ENCODE data around the gene PAFAH2. TPM values are rescaled to one million over a fixed set of nuclear protein-coding genes. Genes with fewer than 3 reads are reported as not detected.

The PAFAH2 gene
- polyA plus RNA-seq, 1 experiment = 11.8 TPM

- Histone ChIP-seq H3K4me3 (ENCODE audit: low read depth, low read length) (no peak overlapping the region), H3K27ac (ENCODE audit: low read depth, low read length) (no peak overlapping the region), H3K27me3 (ENCODE audit: control insufficient read depth, insufficient read depth, low read length) (no peaks in the 10 kb centered on the region), H3K9me3 (ENCODE audit: control insufficient read depth, insufficient read depth, low read length) (no peaks in the 10 kb centered on the region)
- no peak for TF ChIP-seq CTCF (IDR thresholded peaks at IDR 0.05; ENCODE audit: low read depth, low read length)
- DNase-seq (ENCODE audit: low read depth, low spot score) = no peak
- CTCF ChIA-PET = no interaction called here
- POLR2A ChIA-PET = no interaction called here
These were observed 18.7 kb downstream of the PAFAH2 start for GRCh38 chr1:25979210-25979609.

GRCh38 chr1:25978403-25978802, 19.5 kb downstream of the PAFAH2 start:
- CTCF ChIA-PET = no interaction called here
- no peaks in the 10 kb centered on the region for H3K9me3 ChIP-seq (ENCODE audit: control insufficient read depth, insufficient read depth, low read length)

GRCh38 chr1:25977801-25978200, 20.1 kb downstream of the PAFAH2 start:
- no peak for DNase-seq (ENCODE audit: low read depth, low spot score)
- H3K27me3 ChIP-seq (ENCODE audit: control insufficient read depth, insufficient read depth, low read length) = no peaks in the 10 kb centered on the region
- ChIA-PET POLR2A (no interaction called here), CTCF (interaction anchor here (0.9 kb wide), 1 partner anchor 82 kb away, joined by 6 read pairs; no protein-coding TSS in a partner anchor)
- no peaks in the 10 kb centered on the region for H3K9me3 ChIP-seq (ENCODE audit: control insufficient read depth, insufficient read depth, low read length)
- no peak overlapping the region for H3K27ac ChIP-seq (ENCODE audit: low read depth, low read length)
- TF ChIP-seq CTCF (IDR thresholded peaks at IDR 0.05; ENCODE audit: low read depth, low read length) = no peak
- H3K4me3 ChIP-seq (ENCODE audit: low read depth, low read length) = no peak overlapping the region

More at GRCh38 chr1:25978403-25978802, 19.5 kb downstream of the PAFAH2 start:
- POLR2A ChIA-PET = no interaction called here
- H3K4me3 ChIP-seq (ENCODE audit: low read depth, low read length) = no peak overlapping the region
- H3K27ac ChIP-seq (ENCODE audit: low read depth, low read length) = no peak overlapping the region
- H3K27me3 ChIP-seq (ENCODE audit: control insufficient read depth, insufficient read depth, low read length) = no peaks in the 10 kb centered on the region
- no peak for DNase-seq (ENCODE audit: low read depth, low spot score)
- no peak for TF ChIP-seq CTCF (IDR thresholded peaks at IDR 0.05; ENCODE audit: low read depth, low read length)

- ChIA-PET CTCF (no interaction called here), POLR2A (no interaction called here)
- H3K27me3 ChIP-seq (ENCODE audit: control insufficient read depth, insufficient read depth, low read length) = no peaks in the 10 kb centered on the region
- H3K4me3 ChIP-seq (ENCODE audit: low read depth, low read length) = no peak overlapping the region
- H3K9me3 ChIP-seq (ENCODE audit: control insufficient read depth, insufficient read depth, low read length) = no peaks in the 10 kb centered on the region
- no peak for TF ChIP-seq CTCF (IDR thresholded peaks at IDR 0.05; ENCODE audit: low read depth, low read length)
- no peak for DNase-seq (ENCODE audit: low read depth, low spot score)
- H3K27ac ChIP-seq (ENCODE audit: low read depth, low read length) = no peak overlapping the region
These were observed 24.1 kb downstream of the PAFAH2 start for GRCh38 chr1:25973610-25974321.

- Histone ChIP-seq H3K27me3 (ENCODE audit: control insufficient read depth, insufficient read depth, low read length) (no peaks in the 10 kb centered on the region), H3K4me3 (ENCODE audit: low read depth, low read length) (no peak overlapping the region), H3K9me3 (ENCODE audit: control insufficient read depth, insufficient read depth, low read length) (no peaks in the 10 kb centered on the region), H3K27ac (ENCODE audit: low read depth, low read length) (no peak overlapping the region)
- ChIA-PET POLR2A (interaction anchor here (1.1 kb wide), 1 partner anchor 13 kb away, joined by 4 read pairs; no protein-coding TSS in a partner anchor), CTCF (no interaction called here)
- TF ChIP-seq CTCF (IDR thresholded peaks at IDR 0.05; ENCODE audit: low read depth, low read length) = no peak
- DNase-seq (ENCODE audit: low read depth, low spot score) = no peak
These were observed 26.1 kb downstream of the PAFAH2 start for GRCh38 chr1:25971811-25972180.
